GM23248 (cell line): Measurements from ENCODE around the gene CLK3. TPM values are rescaled to one million over a fixed set of nuclear protein-coding genes. Genes with fewer than 3 reads are reported as not detected.
A peak's percentile ranks its signal among the peaks of the same experiment; 100 is the strongest.

Experiments used
- DNase-seq: peaks from one replicate; pipeline ENCODE4 v3.0.0-alpha.2; 2015
- H2AFZ ChIP-seq: fragments of 200-600 bp; sonication (generic); 2 replicates; pipeline ENCODE4 v1.6.1; 2016; ENCODE audit warnings: antibody characterized with exemption
- H3F3A ChIP-seq: fragments of 200-600 bp; sonication (generic); 2 replicates; pipeline ENCODE4 v1.6.1; 2016; ENCODE audit warnings: mild to moderate bottlenecking, antibody characterized with exemption, mixed run types; ENCODE audit not compliant: insufficient read depth
- H3K27ac ChIP-seq: fragments of 200-600 bp; sonication (generic); 2 replicates; pipeline ENCODE4 v1.5.1; 2016; ENCODE audit warnings: mild to moderate bottlenecking
- H3K27me3 ChIP-seq: fragments of 200-600 bp; sonication (generic); replicated peaks from 2 replicates; pipeline ENCODE4 v1.6.1; 2016; ENCODE audit warnings: mild to moderate bottlenecking; ENCODE audit not compliant: insufficient read depth
- H3K36me3 ChIP-seq: fragments of 200-600 bp; sonication (generic); 2 replicates; pipeline ENCODE4 v1.6.1; 2016; ENCODE audit warnings: low read depth, mild to moderate bottlenecking
- H3K4me1 ChIP-seq: fragments of 200-600 bp; sonication (generic); 2 replicates; pipeline ENCODE4 v1.6.1; 2016; ENCODE audit warnings: mild to moderate bottlenecking; ENCODE audit not compliant: insufficient read depth
- H3K4me2 ChIP-seq: fragments of 200-600 bp; sonication (generic); one replicate; pipeline ENCODE4 v1.6.1; 2016; ENCODE audit warnings: mild to moderate bottlenecking; ENCODE audit not compliant: unreplicated experiment
- H3K4me3 ChIP-seq: fragments of 200-600 bp; sonication (generic); 2 replicates; pipeline ENCODE4 v1.5.1; 2016; ENCODE audit warnings: mild to moderate bottlenecking
- H3K79me2 ChIP-seq: fragments of 200-600 bp; sonication (generic); 2 replicates; pipeline ENCODE4 v1.6.1; 2016; ENCODE audit warnings: mild to moderate bottlenecking; ENCODE audit not compliant: insufficient read depth
- H3K9ac ChIP-seq: fragments of 200-600 bp; sonication (generic); 2 replicates; pipeline ENCODE4 v1.6.1; 2016; ENCODE audit warnings: mild to moderate bottlenecking
- H3K9me2 ChIP-seq: fragments of 200-600 bp; sonication (generic); 2 replicates; pipeline ENCODE4 v1.6.1; 2016; ENCODE audit warnings: mixed run types, mild to moderate bottlenecking, moderate library complexity; ENCODE audit not compliant: insufficient read depth
- H3K9me3 ChIP-seq: fragments of 200-600 bp; sonication (generic); one replicate; pipeline ENCODE4 v1.6.1; 2017; ENCODE audit warnings: low read depth
- H4K20me1 ChIP-seq: fragments of 200-600 bp; sonication (generic); 2 replicates; pipeline ENCODE4 v1.6.0; 2016; ENCODE audit not compliant: insufficient read depth
- EZH2 ChIP-seq: fragments of 200-600 bp; sonication (generic); IDR thresholded peaks from 2 replicates; pipeline ENCODE4 v1.6.1; 2018; ENCODE audit warnings: antibody characterized with exemption, mild to moderate bottlenecking; ENCODE audit not compliant: insufficient read depth, poor library complexity, severe bottlenecking
- EZH2phosphoT487 ChIP-seq: fragments of 200-600 bp; sonication (generic); IDR thresholded peaks from 2 replicates; pipeline ENCODE4 v1.6.1; 2018; ENCODE audit warnings: antibody characterized with exemption, moderate library complexity, mild to moderate bottlenecking, low read depth; ENCODE audit not compliant: insufficient read depth
- WGBS, 2 experiments: methylation state at CpG; one replicate each; pipeline ENCODE4 v1.1.6; 2015 to 2017; ENCODE audit warnings: low lambda C conversion rate in 2 of 2, low coverage in 1 of 2; ENCODE audit errors: missing lambda C conversion rate in 2 of 2; 5-methylcytosine and 5-hydroxymethylcytosine counted together
- in situ Hi-C: fragments of 300-500 bp; cut with MboI; formaldehyde crosslinking; loops from 2 replicates; pipeline ENCODE4 v1.15.0; 2020
- polyA plus RNA-seq: library from polyadenylated mRNA; unstranded; fragments of >200 nt; fragmentation: Nextera tagmentation; extraction: Ambion mirVana; gene quantifications from 2 replicates; pipeline ENCODE4 v1.2.1, GENCODE V29; 2016
- total RNA-seq: library from RNA; depleted of rRNA; stranded (reverse); fragments of >200 nt; shearing (Covaris generic); gene quantifications from 2 replicates; pipeline ENCODE4 v1.2.3, GENCODE V29; 2014

The CLK3 gene
- total and polyA plus RNA-seq, 2 experiments from 2014 or later, result 41.9 to 67.9 TPM

GRCh38 chr15:74573987-74574386, 41.6 kb upstream of the CLK3 start:
- Histone ChIP-seq H3K4me2 (no peak overlapping the region), H2AFZ (no peak overlapping the region), H3K27me3 (no peaks in the 10 kb centered on the region), H3K4me3 (no peak overlapping the region), H3K9ac (no peak overlapping the region), H3K36me3 (no peaks in the 10 kb centered on the region), H3K27ac (no peak overlapping the region), H3K9me2 (no peaks in the 10 kb centered on the region), H3F3A (peaks cover 21% of the 10 kb centered on the region), H3K4me1 (peaks cover 22% of the 10 kb centered on the region), H3K9me3 (no peaks in the 10 kb centered on the region), H3K79me2 (no peaks in the 10 kb centered on the region), H4K20me1 (no peaks in the 10 kb centered on the region)
- TF ChIP-seq EZH2, result no peak
- TF ChIP-seq EZH2phosphoT487, result no peak
- DNase-seq, result peak; percentile 58
- in situ Hi-C loops, result no loop called here
- WGBS, 2 experiments, result 94 to 97% methylated on average over 4 of the region's 4 CpGs

DNA sequence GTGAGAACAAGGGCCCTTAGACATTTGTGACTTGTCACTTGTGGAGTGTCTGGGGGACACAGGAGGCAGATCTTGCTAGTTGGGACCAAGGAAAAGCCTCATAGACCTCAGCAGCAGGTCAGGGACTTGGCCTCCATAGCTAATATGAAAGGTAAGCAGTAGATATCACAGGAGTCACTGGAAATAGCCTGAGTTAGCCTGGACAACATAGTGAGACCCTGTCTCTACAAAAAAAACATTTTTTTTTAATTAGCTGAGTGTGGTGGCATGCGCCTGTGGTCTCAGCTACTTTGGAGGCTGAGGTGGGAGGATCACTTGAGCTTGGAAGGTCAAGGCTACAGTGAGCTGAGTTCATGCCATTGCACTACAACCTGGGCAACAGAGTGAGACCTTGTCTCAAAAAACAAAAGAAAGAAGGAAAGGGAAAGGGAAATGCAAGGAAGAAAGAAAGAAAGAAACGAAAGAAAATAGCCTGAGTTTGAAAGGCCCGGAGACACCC, 37.1 kb upstream of the CLK3 start:
- Histone ChIP-seq H3K36me3 (no peaks in the 10 kb centered on the region), H3F3A (no peaks in the 10 kb centered on the region), H3K4me3 (no peak overlapping the region), H3K9me2 (no peaks in the 10 kb centered on the region), H3K4me2 (no peak overlapping the region), H2AFZ (no peak overlapping the region), H3K4me1 (peaks cover 4% of the 10 kb centered on the region; the same call in 1 of the 2 replicates), H3K27ac (no peak overlapping the region), H4K20me1 (no peaks in the 10 kb centered on the region), H3K27me3 (no peaks in the 10 kb centered on the region), H3K79me2 (no peaks in the 10 kb centered on the region), H3K9me3 (no peaks in the 10 kb centered on the region), H3K9ac (no peak overlapping the region)
- in situ Hi-C loops, result no loop called here
- no peak for DNase-seq
- WGBS, 2 experiments, result 98% methylated on average over 3 of the region's 3 CpGs
- TF ChIP-seq EZH2phosphoT487, result no peak
- TF ChIP-seq EZH2, result no peak

DNA sequence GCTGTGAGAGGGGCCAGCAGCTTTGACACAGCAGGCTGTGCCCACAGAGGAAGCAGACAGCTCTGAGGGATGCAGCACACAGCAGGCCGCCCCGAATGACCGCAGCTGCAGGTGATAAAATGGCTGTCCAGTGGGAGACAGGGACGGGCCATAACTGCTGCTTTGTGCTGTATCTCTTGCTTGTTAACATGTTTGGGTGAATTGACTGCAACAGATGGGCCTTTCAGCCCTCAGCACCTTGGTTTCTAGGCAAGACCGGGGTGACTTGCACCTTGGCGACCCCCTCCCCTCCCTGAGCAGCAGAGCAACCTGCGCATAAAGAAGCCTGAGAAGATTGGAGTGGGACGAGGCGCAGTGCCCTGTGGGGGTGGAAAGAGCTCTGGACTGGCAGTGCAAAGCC, 36.6 kb upstream of the CLK3 start:
- in situ Hi-C loops, result no loop called here
- Histone ChIP-seq H3K9ac (no peak overlapping the region), H3K9me3 (no peaks in the 10 kb centered on the region), H2AFZ (no peak overlapping the region), H3K27me3 (no peaks in the 10 kb centered on the region), H3K4me3 (no peak overlapping the region), H3K4me1 (no peaks in the 10 kb centered on the region), H3K4me2 (no peak overlapping the region), H3F3A (no peaks in the 10 kb centered on the region), H3K9me2 (no peaks in the 10 kb centered on the region), H4K20me1 (no peaks in the 10 kb centered on the region), H3K36me3 (no peaks in the 10 kb centered on the region), H3K79me2 (no peaks in the 10 kb centered on the region), H3K27ac (no peak overlapping the region)
- no peak for DNase-seq
- TF ChIP-seq EZH2phosphoT487 (no peak), EZH2 (no peak)
- 97 to 98% methylated on average over 9 of the region's 9 CpGs for WGBS, 2 experiments

- Histone ChIP-seq H3K9me2 (no peaks in the 10 kb centered on the region), H3K4me3 (no peak overlapping the region), H3K4me2 (no peak overlapping the region), H3K36me3 (no peaks in the 10 kb centered on the region), H3K4me1 (no peaks in the 10 kb centered on the region), H3K9ac (no peak overlapping the region), H2AFZ (no peak overlapping the region), H3K27ac (no peak overlapping the region), H3K27me3 (no peaks in the 10 kb centered on the region), H3F3A (no peaks in the 10 kb centered on the region), H4K20me1 (no peaks in the 10 kb centered on the region), H3K9me3 (no peaks in the 10 kb centered on the region), H3K79me2 (no peaks in the 10 kb centered on the region)
- in situ Hi-C loops, result no loop called here
- TF ChIP-seq EZH2 (no peak), EZH2phosphoT487 (no peak)
- no peak for DNase-seq
- WGBS, 2 experiments, result 95 to 99% methylated on average over 7 of the region's 7 CpGs
Observed at GRCh38 chr15:74580538-74581350, 34.9 kb upstream of the CLK3 start.
